Measurements from ENCODE around the gene UBN1. TPM values are rescaled to one million over a fixed set of nuclear protein-coding genes. Genes with fewer than 3 reads are reported as not detected.

Gene UBN1
- total RNA-seq, 1 donor, result 37.7 TPM

GRCh38 chr16:4866586-4866985 is 19.3 kb downstream of the UBN1 start:
- DNase-seq (ENCODE audit: low read depth), result no peak
- H3K4me3 ChIP-seq (ENCODE audit: low read depth, low read length), result no peak overlapping the region
- TF ChIP-seq CTCF (IDR thresholded peaks at IDR 0.05; ENCODE audit: insufficient read depth, low read length), result no peak

DNA sequence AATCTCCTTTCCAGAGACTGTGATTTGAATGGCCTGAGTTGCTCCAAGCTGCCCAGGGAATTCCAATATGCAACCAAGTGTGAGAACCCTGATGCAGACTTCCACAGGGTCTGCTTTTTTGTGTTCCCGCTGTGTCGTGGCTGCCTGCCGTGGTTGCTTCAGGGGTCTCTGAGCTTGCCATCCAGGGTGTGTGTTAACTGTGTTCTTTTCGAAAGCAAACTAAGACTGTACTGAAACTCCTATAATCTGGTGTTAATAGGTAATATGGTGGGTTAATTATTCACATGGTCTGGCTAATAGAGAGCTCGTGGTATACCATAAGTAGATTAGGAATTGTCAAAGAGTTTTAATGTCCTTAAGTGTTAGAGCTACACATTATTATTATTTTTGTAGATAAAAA is 20.7 kb downstream of the UBN1 start:
- TF ChIP-seq CTCF (IDR thresholded peaks at IDR 0.05; ENCODE audit: insufficient read depth, low read length), result no peak
- H3K4me3 ChIP-seq (ENCODE audit: low read depth, low read length), result no peak overlapping the region
- no peak for DNase-seq (ENCODE audit: low read depth)

DNA sequence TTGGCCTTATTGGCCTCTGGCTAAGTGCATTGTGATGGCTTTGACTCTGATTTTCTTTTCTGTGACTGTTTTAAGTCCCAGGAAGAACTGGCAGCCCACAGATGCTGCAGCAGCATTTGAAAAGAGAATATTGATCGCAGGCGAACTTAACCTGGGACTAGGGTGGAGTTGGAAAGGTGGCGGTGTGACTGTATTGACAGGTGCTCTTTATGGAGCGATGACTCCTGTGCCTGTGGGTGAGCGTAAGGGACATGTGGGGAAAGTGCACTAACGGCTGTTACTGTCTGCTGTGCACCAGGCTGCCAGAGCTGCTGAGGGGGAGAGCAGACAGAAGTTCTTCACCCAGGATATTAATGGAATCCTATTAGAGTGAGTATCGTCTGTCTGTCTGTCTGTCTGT is 21.3 kb downstream of the UBN1 start:
- no peak for TF ChIP-seq CTCF (IDR thresholded peaks at IDR 0.05; ENCODE audit: insufficient read depth, low read length)
- H3K4me3 ChIP-seq (ENCODE audit: low read depth, low read length), result no peak overlapping the region
- no peak for DNase-seq (ENCODE audit: low read depth)

DNA sequence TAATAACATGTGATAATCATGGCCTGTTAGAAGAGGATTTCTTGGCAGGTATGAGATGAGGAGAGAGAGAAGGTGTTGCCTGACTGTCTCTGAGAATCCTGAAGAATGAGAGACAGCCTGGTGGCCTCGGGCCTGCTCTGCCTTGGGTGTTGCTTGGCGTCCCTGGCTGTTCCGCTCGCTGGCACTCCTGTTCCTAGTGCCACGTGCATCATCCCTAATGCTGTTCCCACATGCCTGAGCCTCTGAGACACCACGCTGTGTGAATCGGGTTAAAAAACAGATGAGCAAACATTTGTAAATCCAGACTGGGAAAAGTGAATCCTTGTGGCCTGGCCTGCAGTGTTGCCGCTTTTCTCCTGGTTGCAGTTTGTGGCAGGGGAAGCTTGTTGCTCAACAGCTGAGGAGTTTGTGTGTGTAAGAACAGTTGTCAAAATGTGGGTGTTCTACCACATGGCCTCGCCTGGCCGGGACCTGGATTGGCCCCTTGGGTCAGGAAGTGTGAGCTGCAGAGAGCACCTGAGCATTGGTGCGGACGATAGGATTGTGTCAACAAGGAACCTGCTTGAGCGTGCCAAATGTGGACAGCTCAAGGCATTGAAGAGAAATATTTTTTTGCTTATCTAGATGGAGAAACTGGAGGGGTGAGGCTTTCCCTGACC is 22.0 kb downstream of the UBN1 start:
- DNase-seq (ENCODE audit: low read depth), result no peak
- H3K4me3 ChIP-seq (ENCODE audit: low read depth, low read length), result no peak overlapping the region
- no peak for TF ChIP-seq CTCF (IDR thresholded peaks at IDR 0.05; ENCODE audit: insufficient read depth, low read length)

- DNase-seq (ENCODE audit: low read depth), result no peak
- TF ChIP-seq CTCF (IDR thresholded peaks at IDR 0.05; ENCODE audit: insufficient read depth, low read length), result no peak
- H3K4me3 ChIP-seq (ENCODE audit: low read depth, low read length), result no peak overlapping the region
These were observed 22.9 kb downstream of the UBN1 start for GRCh38 chr16:4870138-4870671.

GRCh38 chr16:4871071-4871470 is 23.8 kb downstream of the UBN1 start:
- no peak for TF ChIP-seq CTCF (IDR thresholded peaks at IDR 0.05; ENCODE audit: insufficient read depth, low read length)
- no peak for DNase-seq (ENCODE audit: low read depth)
- H3K4me3 ChIP-seq (ENCODE audit: low read depth, low read length), result no peak overlapping the region

GRCh38 chr16:4873091-4873490 is 25.8 kb downstream of the UBN1 start:
- no peak for TF ChIP-seq CTCF (IDR thresholded peaks at IDR 0.05; ENCODE audit: insufficient read depth, low read length)
- H3K4me3 ChIP-seq (ENCODE audit: low read depth, low read length), result no peak overlapping the region
- no peak for DNase-seq (ENCODE audit: low read depth)
